Neutrophil (primary cell): ENCODE results near the gene ABCF2.

Experiments
- H3K27ac ChIP-seq: fragments of 200-600 bp; sonication (generic); 2 replicates; pipeline ENCODE4 v1.5.1; 2016; ENCODE audit warnings: mild to moderate bottlenecking, moderate library complexity
- H3K27me3 ChIP-seq: fragments of 200-600 bp; sonication (generic); 2 replicates; pipeline ENCODE4 v1.6.0; 2016; ENCODE audit warnings: mild to moderate bottlenecking
- H3K36me3 ChIP-seq: fragments of 200-600 bp; sonication (generic); 2 replicates; pipeline ENCODE4 v1.5.1; 2017
- H3K4me1 ChIP-seq, 2 experiments: fragments of 200-600 bp in 1 of 2; sonication (generic) in 1 of 2; 1 replicate in 1 of 2; 2 replicates in 1 of 2; pipeline versions ENCODE4 v1.5.1 to v1.6.1; 2013 to 2016; ENCODE audit warnings: low read depth in 1 of 2, low read length in 1 of 2, mild to moderate bottlenecking in 1 of 2, moderate library complexity in 1 of 2; ENCODE audit not compliant: control insufficient read depth in 1 of 2, insufficient read depth in 1 of 2
- H3K4me3 ChIP-seq, 2 experiments: fragments of 200-600 bp in 1 of 2; sonication (generic) in 1 of 2; 1 replicate in 1 of 2; 2 replicates in 1 of 2; pipeline ENCODE4 v1.5.1; 2013 to 2016; ENCODE audit warnings: low read depth in 1 of 2, low read length in 1 of 2, mild to moderate bottlenecking in 1 of 2, moderate library complexity in 1 of 2
- H3K9me3 ChIP-seq: fragments of 200-600 bp; sonication (generic); 2 replicates; pipeline ENCODE4 v1.5.1; 2016
- CTCF ChIP-seq: fragments of 200-600 bp; sonication (generic); IDR thresholded peaks from 2 replicates; pipeline ENCODE4 v1.5.1; 2016; ENCODE audit warnings: antibody characterized with exemption

ABCF2 gene

GRCh38 chr7:151179287-151179860 lies 47.6 kb downstream of the ABCF2 start:
- no peak for TF ChIP-seq CTCF
- Histone ChIP-seq H3K27ac (no peak overlapping the region), H3K4me1 (no peaks in the 10 kb centered on the region), H3K27me3 (peaks cover 59% of the 10 kb centered on the region), H3K9me3 (no peaks in the 10 kb centered on the region), H3K36me3 (no peaks in the 10 kb centered on the region), H3K4me3 (no peak overlapping the region)

- Histone ChIP-seq H3K4me3 (no peak overlapping the region), H3K36me3 (no peaks in the 10 kb centered on the region), H3K27ac (no peak overlapping the region), H3K9me3 (no peaks in the 10 kb centered on the region), H3K27me3 (peaks cover 64% of the 10 kb centered on the region), H3K4me1 (no peaks in the 10 kb centered on the region)
- no peak for TF ChIP-seq CTCF
Measured at GRCh38 chr7:151178831-151179230, 48.2 kb downstream of the ABCF2 start.

- no peak overlapping the region for H3K4me3 ChIP-seq
Measured at GRCh38 chr7:151178236-151178635, 48.8 kb downstream of the ABCF2 start.

GRCh38 chr7:151177310-151177709 lies 49.7 kb downstream of the ABCF2 start:
- H3K27ac ChIP-seq: no peak overlapping the region
- H3K9me3 ChIP-seq: no peaks in the 10 kb centered on the region
- no peaks in the 10 kb centered on the region for H3K4me1 ChIP-seq
- H3K27me3 ChIP-seq: peaks cover 75% of the 10 kb centered on the region
- no peak for TF ChIP-seq CTCF
- H3K4me3 ChIP-seq: no peak overlapping the region
- H3K36me3 ChIP-seq: no peaks in the 10 kb centered on the region

More at GRCh38 chr7:151178236-151178635, 48.8 kb downstream of the ABCF2 start:
- Histone ChIP-seq H3K27ac (no peak overlapping the region), H3K36me3 (no peaks in the 10 kb centered on the region), H3K9me3 (no peaks in the 10 kb centered on the region), H3K27me3 (peaks cover 70% of the 10 kb centered on the region), H3K4me1 (no peaks in the 10 kb centered on the region)
- no peak for TF ChIP-seq CTCF

- no peak overlapping the region for H3K4me3 ChIP-seq
- peaks cover 84% of the 10 kb centered on the region for H3K27me3 ChIP-seq
- H3K9me3 ChIP-seq: no peaks in the 10 kb centered on the region
- no peak for TF ChIP-seq CTCF
- no peaks in the 10 kb centered on the region for H3K36me3 ChIP-seq
- no peak overlapping the region for H3K27ac ChIP-seq
- no peaks in the 10 kb centered on the region for H3K4me1 ChIP-seq
Measured at GRCh38 chr7:151176401-151176800, 50.6 kb downstream of the ABCF2 start.
